ENCODE results near the gene PPM1N. TPM values are rescaled to one million over a fixed set of nuclear protein-coding genes. Genes with fewer than 3 reads are reported as not detected.
A peak's percentile ranks its signal among the peaks of the same experiment; 100 is the strongest.

PPM1N gene
- total RNA-seq, 2 experiments from 2014 or later = 3.7 to 4.2 TPM

DNA sequence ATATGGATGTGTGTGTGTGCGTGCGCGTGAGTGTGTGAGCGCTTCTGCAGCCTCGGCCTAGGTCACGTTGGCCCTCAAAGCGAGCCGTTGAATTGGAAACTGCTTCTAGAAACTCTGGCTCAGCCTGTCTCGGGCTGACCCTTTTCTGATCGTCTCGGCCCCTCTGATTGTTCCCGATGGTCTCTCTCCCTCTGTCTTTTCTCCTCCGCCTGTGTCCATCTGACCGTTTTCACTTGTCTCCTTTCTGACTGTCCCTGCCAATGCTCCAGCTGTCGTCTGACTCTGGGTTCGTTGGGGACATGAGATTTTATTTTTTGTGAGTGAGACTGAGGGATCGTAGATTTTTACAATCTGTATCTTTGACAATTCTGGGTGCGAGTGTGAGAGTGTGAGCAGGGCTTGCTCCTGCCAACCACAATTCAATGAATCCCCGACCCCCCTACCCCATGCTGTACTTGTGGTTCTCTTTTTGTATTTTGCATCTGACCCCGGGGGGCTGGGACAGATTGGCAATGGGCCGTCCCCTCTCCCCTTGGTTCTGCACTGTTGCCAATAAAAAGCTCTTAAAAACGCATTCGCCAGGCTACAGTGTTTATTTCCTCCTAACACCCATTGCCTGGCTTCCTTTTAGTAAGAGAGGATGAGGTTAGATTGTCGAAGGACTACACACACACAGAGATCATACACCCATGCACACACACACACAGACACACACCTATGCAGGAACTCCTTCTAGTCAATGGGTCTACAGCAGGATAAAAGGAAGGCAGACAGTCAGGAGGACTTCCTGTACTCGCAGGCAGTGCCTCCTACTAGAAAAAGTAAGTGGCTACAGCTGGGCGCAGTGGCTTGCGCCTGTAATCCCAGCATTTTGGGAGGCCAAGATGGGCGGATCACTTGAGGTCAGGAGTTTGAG lies 23.4 kb upstream of the PPM1N start:
- Mint-ChIP-seq H3K27ac (no peak overlapping the region), H3K4me3 (no peak overlapping the region), H3K36me3 (ENCODE audit: low read depth) (peaks cover 17% of the 10 kb centered on the region), H3K4me1 (ENCODE audit: low read depth) (peaks cover 36% of the 10 kb centered on the region), H3K27me3 (peaks cover 6% of the 10 kb centered on the region), H3K9me3 (no peaks in the 10 kb centered on the region)
- DNase-seq (no peak), ATAC-seq (no peak)
- TF ChIP-seq, protein P1, sequence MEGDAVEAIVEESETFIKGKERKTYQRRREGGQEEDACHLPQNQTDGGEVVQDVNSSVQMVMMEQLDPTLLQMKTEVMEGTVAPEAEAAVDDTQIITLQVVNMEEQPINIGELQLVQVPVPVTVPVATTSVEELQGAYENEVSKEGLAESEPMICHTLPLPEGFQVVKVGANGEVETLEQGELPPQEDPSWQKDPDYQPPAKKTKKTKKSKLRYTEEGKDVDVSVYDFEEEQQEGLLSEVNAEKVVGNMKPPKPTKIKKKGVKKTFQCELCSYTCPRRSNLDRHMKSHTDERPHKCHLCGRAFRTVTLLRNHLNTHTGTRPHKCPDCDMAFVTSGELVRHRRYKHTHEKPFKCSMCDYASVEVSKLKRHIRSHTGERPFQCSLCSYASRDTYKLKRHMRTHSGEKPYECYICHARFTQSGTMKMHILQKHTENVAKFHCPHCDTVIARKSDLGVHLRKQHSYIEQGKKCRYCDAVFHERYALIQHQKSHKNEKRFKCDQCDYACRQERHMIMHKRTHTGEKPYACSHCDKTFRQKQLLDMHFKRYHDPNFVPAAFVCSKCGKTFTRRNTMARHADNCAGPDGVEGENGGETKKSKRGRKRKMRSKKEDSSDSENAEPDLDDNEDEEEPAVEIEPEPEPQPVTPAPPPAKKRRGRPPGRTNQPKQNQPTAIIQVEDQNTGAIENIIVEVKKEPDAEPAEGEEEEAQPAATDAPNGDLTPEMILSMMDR (IDR thresholded peaks at IDR 0.05) = no peak
- intact Hi-C loops (cut with micrococcal nuclease) = loop anchor here (10.0 kb wide), 1 partner anchor 50 kb away; the partner anchor contains the start of gene ERCC1
- ChIA-PET POLR2A (interaction anchor here (0.6 to 1.4 kb wide), 3 partner anchors 25 to 372 kb away, joined by 3 to 4 read pairs (median 3); no protein-coding TSS in a partner anchor), CTCF (interaction anchor here (1.0 to 5.3 kb wide), 3 partner anchors 11 to 83 kb away, joined by 3 to 30 read pairs (median 15); no protein-coding TSS in a partner anchor)

GRCh38 chr19:45475537-45476291 lies 22.5 kb upstream of the PPM1N start:
- peaks cover 28% of the 10 kb centered on the region for H3K4me1 Mint-ChIP-seq (ENCODE audit: low read depth)
- POLR2A ChIA-PET = interaction anchor here (0.6 to 1.4 kb wide), 3 partner anchors 26 to 1709 kb away, joined by 3 to 4 read pairs (median 3); no protein-coding TSS in a partner anchor
- H3K36me3 Mint-ChIP-seq (ENCODE audit: low read depth) = peaks cover 13% of the 10 kb centered on the region
- H3K9me3 Mint-ChIP-seq = no peaks in the 10 kb centered on the region
- peaks cover 6% of the 10 kb centered on the region for H3K27me3 Mint-ChIP-seq
- H3K4me3 Mint-ChIP-seq = no peak overlapping the region
- intact Hi-C loops (cut with micrococcal nuclease) = loop anchor here (10.0 kb wide), 1 partner anchor 51 kb away; the partner anchor contains the start of gene ERCC1
- CTCF ChIA-PET = interaction anchor here (3.5 to 6.4 kb wide), 4 partner anchors 10 to 36 kb away, joined by 15 to 270 read pairs (median 51); no protein-coding TSS in a partner anchor
- ATAC-seq (no peak), DNase-seq (no peak)
- TF ChIP-seq, protein P1 (IDR thresholded peaks at IDR 0.05) = no peak
- no peak overlapping the region for H3K27ac Mint-ChIP-seq

GRCh38 chr19:45476304-45476703 lies 21.9 kb upstream of the PPM1N start:
- Mint-ChIP-seq H3K27me3 (peaks cover 6% of the 10 kb centered on the region), H3K27ac (no peak overlapping the region), H3K4me1 (ENCODE audit: low read depth) (peaks cover 25% of the 10 kb centered on the region), H3K36me3 (ENCODE audit: low read depth) (peaks cover 10% of the 10 kb centered on the region), H3K4me3 (no peak overlapping the region), H3K9me3 (no peaks in the 10 kb centered on the region)
- POLR2A ChIA-PET = interaction anchor here (0.5 kb wide), 1 partner anchor 37 kb away, joined by 3 read pairs; no protein-coding TSS in a partner anchor
- TF ChIP-seq, protein P1 (IDR thresholded peaks at IDR 0.05) = no peak
- no peak for DNase-seq
- no peak for ATAC-seq
- CTCF ChIA-PET = interaction anchor here (1.0 to 6.4 kb wide), 5 partner anchors 9 to 46 kb away, joined by 4 to 270 read pairs (median 15); no protein-coding TSS in a partner anchor
- intact Hi-C loops (cut with micrococcal nuclease) = loop anchor here (10.0 kb wide), 1 partner anchor 52 kb away; the partner anchor contains the start of gene ERCC1

DNA sequence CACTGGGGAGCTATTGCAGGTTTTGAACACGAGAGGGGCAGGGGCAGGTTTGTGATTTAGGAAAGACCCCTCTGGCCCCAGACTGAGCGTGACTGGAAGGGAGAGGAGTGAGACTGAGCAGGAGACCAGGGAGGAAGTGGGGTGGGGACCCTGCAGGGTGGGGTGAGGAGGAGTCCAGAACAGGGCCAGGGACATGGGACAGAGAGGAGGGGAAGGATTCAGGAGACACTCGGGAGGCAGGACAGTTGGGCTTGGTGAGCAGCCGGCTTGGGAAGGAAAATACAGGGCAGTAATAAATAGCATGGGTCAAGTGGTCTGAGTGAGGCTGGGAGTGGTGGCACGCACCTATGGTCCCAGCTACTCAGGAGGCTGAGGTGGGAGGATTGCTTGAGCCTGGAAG lies 21.1 kb upstream of the PPM1N start:
- peaks cover 6% of the 10 kb centered on the region for H3K36me3 Mint-ChIP-seq (ENCODE audit: low read depth)
- no peaks in the 10 kb centered on the region for H3K9me3 Mint-ChIP-seq
- H3K4me1 Mint-ChIP-seq (ENCODE audit: low read depth) = peaks cover 22% of the 10 kb centered on the region
- H3K27ac Mint-ChIP-seq = peak overlapping the region; percentile 55
- peak overlapping the region; percentile 28 for H3K4me3 Mint-ChIP-seq
- TF ChIP-seq, protein P1 (IDR thresholded peaks at IDR 0.05) = no peak
- intact Hi-C loops (cut with micrococcal nuclease) = loop anchor here (10.0 kb wide), 1 partner anchor 52 kb away; the partner anchor contains the start of gene ERCC1
- POLR2A ChIA-PET = interaction anchor here (0.5 to 2.6 kb wide), 5 partner anchors 8 to 71 kb away, joined by 3 to 29 read pairs (median 3); partner anchors contain the start of gene FOSB
- no peak for DNase-seq
- CTCF ChIA-PET = interaction anchor here (1.0 to 6.4 kb wide), 7 partner anchors 8 to 47 kb away, joined by 4 to 270 read pairs (median 15); partner anchors contain the start of gene FOSB
- ATAC-seq = no peak
- peaks cover 6% of the 10 kb centered on the region for H3K27me3 Mint-ChIP-seq
